Measurements from ENCODE around the gene CIAO2A.
"Not testable (repeated sequence)": the region's sequence is repeated elsewhere in the genome, so short reads cannot be mapped to it uniquely, and the experiment has no call there.

The CIAO2A gene

GRCh38 chr15:64060716-64061115 lies 32.9 kb downstream of the CIAO2A start:
- H2AFZ ChIP-seq (ENCODE audit: low read length) = no peak overlapping the region

GRCh38 chr15:64059104-64059503 lies 34.5 kb downstream of the CIAO2A start:
- H3K9ac ChIP-seq (ENCODE audit: low read depth, low read length, poor library complexity, severe bottlenecking); H3K79me2 ChIP-seq (ENCODE audit: insufficient read depth, low read length); H3K27me3 ChIP-seq (ENCODE audit: insufficient read depth, low read length, poor library complexity, severe bottlenecking); H3K36me3 ChIP-seq (ENCODE audit: insufficient read depth, low read length); H2AFZ ChIP-seq (ENCODE audit: low read length); H3K4me1 ChIP-seq (ENCODE audit: insufficient read depth, low read length, poor library complexity, severe bottlenecking); H3K4me3 ChIP-seq (ENCODE audit: low read length, poor library complexity, severe bottlenecking); H3K9me3 ChIP-seq (ENCODE audit: insufficient read depth, low read depth, low read length); H3K4me2 ChIP-seq (ENCODE audit: low read depth, low read length, poor library complexity, severe bottlenecking); H4K20me1 ChIP-seq (ENCODE audit: insufficient read depth, low read length, poor library complexity, severe bottlenecking); H3F3A ChIP-seq (ENCODE audit: low read depth); H3K9me2 ChIP-seq (replicated peaks; ENCODE audit: low read depth, low read length): not testable (repeated sequence)

More at GRCh38 chr15:64060716-64061115, 32.9 kb downstream of the CIAO2A start:
- Histone ChIP-seq H3F3A (ENCODE audit: low read depth) (no peaks in the 10 kb centered on the region), H3K9me3 (ENCODE audit: insufficient read depth, low read depth, low read length) (no peaks in the 10 kb centered on the region), H3K79me2 (ENCODE audit: insufficient read depth, low read length) (no peaks in the 10 kb centered on the region), H4K20me1 (ENCODE audit: insufficient read depth, low read length, poor library complexity, severe bottlenecking) (no peaks in the 10 kb centered on the region), H3K4me1 (ENCODE audit: insufficient read depth, low read length, poor library complexity, severe bottlenecking) (no peaks in the 10 kb centered on the region), H3K27me3 (ENCODE audit: insufficient read depth, low read length, poor library complexity, severe bottlenecking) (no peaks in the 10 kb centered on the region), H3K4me3 (ENCODE audit: low read length, poor library complexity, severe bottlenecking) (no peak overlapping the region), H3K9me2 (replicated peaks; ENCODE audit: low read depth, low read length) (no peaks in the 10 kb centered on the region), H3K4me2 (ENCODE audit: low read depth, low read length, poor library complexity, severe bottlenecking) (no peak overlapping the region), H3K36me3 (ENCODE audit: insufficient read depth, low read length) (no peaks in the 10 kb centered on the region), H3K9ac (ENCODE audit: low read depth, low read length, poor library complexity, severe bottlenecking) (no peak overlapping the region)
- no peak for TF ChIP-seq CTCF (conservative IDR thresholded peaks at IDR 0.05; ENCODE audit: low read length)
- TF ChIP-seq EZH2phosphoT487 (IDR thresholded peaks at IDR 0.05; ENCODE audit: borderline replicate concordance) = no peak

- no peak overlapping the region for H2AFZ ChIP-seq (ENCODE audit: low read length)
- TF ChIP-seq EZH2phosphoT487 (IDR thresholded peaks at IDR 0.05; ENCODE audit: borderline replicate concordance) (no peak), CTCF (conservative IDR thresholded peaks at IDR 0.05; ENCODE audit: low read length) (no peak)
- H3K4me2 ChIP-seq (ENCODE audit: low read depth, low read length, poor library complexity, severe bottlenecking) = no peak overlapping the region
- H3K9me3 ChIP-seq (ENCODE audit: insufficient read depth, low read depth, low read length) = no peaks in the 10 kb centered on the region
- no peaks in the 10 kb centered on the region for H3K79me2 ChIP-seq (ENCODE audit: insufficient read depth, low read length)
- H3F3A ChIP-seq (ENCODE audit: low read depth) = no peaks in the 10 kb centered on the region
- H3K4me1 ChIP-seq (ENCODE audit: insufficient read depth, low read length, poor library complexity, severe bottlenecking) = no peaks in the 10 kb centered on the region
- H4K20me1 ChIP-seq (ENCODE audit: insufficient read depth, low read length, poor library complexity, severe bottlenecking) = no peaks in the 10 kb centered on the region
- H3K36me3 ChIP-seq (ENCODE audit: insufficient read depth, low read length) = no peaks in the 10 kb centered on the region
- no peaks in the 10 kb centered on the region for H3K27me3 ChIP-seq (ENCODE audit: insufficient read depth, low read length, poor library complexity, severe bottlenecking)
- no peaks in the 10 kb centered on the region for H3K9me2 ChIP-seq (replicated peaks; ENCODE audit: low read depth, low read length)
- no peak overlapping the region for H3K9ac ChIP-seq (ENCODE audit: low read depth, low read length, poor library complexity, severe bottlenecking)
- H3K4me3 ChIP-seq (ENCODE audit: low read length, poor library complexity, severe bottlenecking) = no peak overlapping the region
Measured at GRCh38 chr15:64058279-64058678, 35.4 kb downstream of the CIAO2A start.

- not testable (repeated sequence) for H3K4me3 ChIP-seq (ENCODE audit: low read length, poor library complexity, severe bottlenecking); H3K9me3 ChIP-seq (ENCODE audit: insufficient read depth, low read depth, low read length); H3K79me2 ChIP-seq (ENCODE audit: insufficient read depth, low read length); H3K27me3 ChIP-seq (ENCODE audit: insufficient read depth, low read length, poor library complexity, severe bottlenecking); H3F3A ChIP-seq (ENCODE audit: low read depth); H3K36me3 ChIP-seq (ENCODE audit: insufficient read depth, low read length); H4K20me1 ChIP-seq (ENCODE audit: insufficient read depth, low read length, poor library complexity, severe bottlenecking); H3K9me2 ChIP-seq (replicated peaks; ENCODE audit: low read depth, low read length); H3K4me1 ChIP-seq (ENCODE audit: insufficient read depth, low read length, poor library complexity, severe bottlenecking); H2AFZ ChIP-seq (ENCODE audit: low read length); H3K9ac ChIP-seq (ENCODE audit: low read depth, low read length, poor library complexity, severe bottlenecking); H3K4me2 ChIP-seq (ENCODE audit: low read depth, low read length, poor library complexity, severe bottlenecking)
Measured at GRCh38 chr15:64053674-64054073, 40.0 kb downstream of the CIAO2A start.
